Thoracic aorta endothelial cell (primary cell): ENCODE results near the gene LHFPL3. TPM values are rescaled to one million over a fixed set of nuclear protein-coding genes. Genes with fewer than 3 reads are reported as not detected.

Experiments used
- small RNA-seq: library from RNA; depleted of rRNA; stranded (forward); fragments of <200 nt; gene quantifications from one replicate; pipeline ENCODE3, GENCODE V24; 2012
- total RNA-seq: library from RNA; depleted of rRNA; stranded (reverse); fragments of >200 nt; gene quantifications from 2 replicates; pipeline ENCODE4 v1.2.3, GENCODE V29; 2012

LHFPL3 gene
- not detected in 2 replicates for total RNA-seq

GRCh38 chr7:104328296-104328969 lies at the start of gene LHFPL3:
Gene LHFPL3, plus strand, starts transcription at chr7:104328603.

Small RNAs within 50 kb of the gene (small RNA-seq; reads per million reads assigned to genes)
- not detected for gene RN7SL8P

Other genes starting within 250 kb of the LHFPL3 start
- gene ORC5, start 120.6 kb upstream of the LHFPL3 start, total RNA-seq, result 52.3 and 53.2 TPM in 2 replicates